ENCODE results near the gene TMEM247.

TMEM247 gene

GRCh38 chr2:46479265-46479664 is at the start of gene TMEM247:
TSS of gene TMEM247 (plus strand) at chr2:46479565.
- DNase-seq: no peak

DNA sequence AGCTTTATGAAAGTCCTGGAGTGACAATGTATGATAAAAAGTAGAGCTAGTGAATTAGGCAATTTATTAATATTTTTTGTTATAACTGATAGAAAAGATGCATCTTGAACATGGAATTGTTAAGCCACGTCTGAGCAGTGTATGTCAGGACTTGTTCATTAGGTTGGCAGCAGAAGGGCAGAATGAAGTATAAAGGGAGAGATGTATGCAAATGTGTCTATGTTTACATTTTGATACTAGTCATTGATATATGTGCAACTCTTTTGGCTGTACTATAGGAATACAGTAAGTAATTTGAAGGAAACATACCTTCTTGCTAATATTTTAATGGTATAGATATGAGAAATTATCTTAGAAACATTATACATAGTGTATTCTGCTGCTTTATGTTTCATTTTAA is 49.0 kb upstream of the TMEM247 start:
- no peak for DNase-seq

- DNase-seq: no peak
These were observed 48.4 kb upstream of the TMEM247 start for GRCh38 chr2:46430992-46431391.

DNA sequence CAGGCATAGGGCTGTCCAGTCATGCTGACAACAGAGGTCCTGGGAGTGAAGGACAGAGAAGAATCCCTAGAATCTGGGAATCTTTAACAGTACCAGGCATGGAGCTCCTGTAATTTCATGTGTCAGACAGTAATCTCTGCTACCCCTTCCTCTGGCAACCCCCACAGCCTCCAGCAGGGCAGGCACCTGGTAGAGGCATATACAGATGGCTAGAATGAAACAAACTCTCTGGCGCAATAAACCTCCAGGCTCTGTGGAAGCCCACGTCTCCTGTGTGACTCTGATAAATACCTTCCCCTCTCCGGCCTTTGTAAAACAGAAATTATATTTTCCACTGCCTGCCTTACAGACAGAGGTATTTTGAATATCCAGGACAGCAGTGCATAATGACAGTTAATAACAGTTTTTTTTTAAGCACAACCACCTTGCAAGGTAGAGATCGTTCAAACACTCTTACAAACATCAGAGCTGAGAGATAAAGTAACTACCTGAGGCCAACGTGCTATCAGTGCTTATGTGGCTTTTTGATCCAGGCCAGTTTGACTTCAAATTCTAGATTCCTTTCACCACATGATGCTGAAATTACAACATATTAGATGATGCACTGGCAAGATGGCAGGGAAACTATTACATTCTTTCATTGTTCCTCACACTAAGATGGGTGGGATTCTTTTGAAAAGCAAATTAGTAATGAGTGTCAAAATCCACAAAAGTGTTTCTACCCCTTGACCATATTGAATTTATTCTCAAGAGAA is 47.7 kb upstream of the TMEM247 start:
- no peak for DNase-seq

GRCh38 chr2:46434851-46435273 is 44.5 kb upstream of the TMEM247 start:
- no peak for DNase-seq

DNA sequence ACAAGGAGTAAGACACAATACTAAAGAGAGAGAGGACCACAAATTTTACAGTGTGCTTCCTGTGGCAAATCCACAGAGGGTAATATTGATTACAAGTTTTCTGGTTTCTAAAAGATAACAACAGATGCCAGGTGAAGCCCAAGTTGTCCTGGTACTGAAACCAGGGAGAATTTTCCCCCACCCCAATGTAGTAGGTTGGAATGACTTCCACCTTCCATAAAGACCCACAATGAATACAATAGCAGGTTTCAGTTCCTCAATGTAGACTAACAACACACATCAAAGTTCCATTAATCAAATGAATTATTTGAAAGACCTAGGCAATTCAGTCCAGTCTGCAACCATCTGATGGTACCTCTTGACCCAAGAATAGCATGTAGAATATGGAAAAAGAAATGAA is 44.0 kb upstream of the TMEM247 start:
- no peak for DNase-seq

GRCh38 chr2:46435796-46436360 is 43.5 kb upstream of the TMEM247 start:
- no peak for DNase-seq

GRCh38 chr2:46436800-46437199 is 42.6 kb upstream of the TMEM247 start:
- no peak for DNase-seq

DNA sequence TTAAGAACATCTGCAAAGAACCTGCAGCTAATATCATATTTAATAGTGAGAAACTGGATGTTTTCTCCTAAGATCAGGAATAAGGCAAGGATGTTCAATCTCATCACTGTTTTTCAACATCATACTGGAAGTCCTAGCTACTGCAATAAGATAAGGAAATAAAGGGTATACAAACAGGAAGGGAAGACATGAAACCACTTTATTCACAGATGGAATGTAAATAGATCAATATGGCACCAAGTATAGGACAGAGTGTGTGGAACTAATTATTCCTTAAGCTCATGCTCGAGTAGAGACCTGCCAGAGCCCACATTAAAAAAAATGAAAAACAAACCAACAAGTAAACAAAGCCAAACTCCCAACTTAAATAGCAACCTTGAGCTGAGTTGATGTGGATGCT is 41.3 kb upstream of the TMEM247 start:
- DNase-seq: no peak

DNA sequence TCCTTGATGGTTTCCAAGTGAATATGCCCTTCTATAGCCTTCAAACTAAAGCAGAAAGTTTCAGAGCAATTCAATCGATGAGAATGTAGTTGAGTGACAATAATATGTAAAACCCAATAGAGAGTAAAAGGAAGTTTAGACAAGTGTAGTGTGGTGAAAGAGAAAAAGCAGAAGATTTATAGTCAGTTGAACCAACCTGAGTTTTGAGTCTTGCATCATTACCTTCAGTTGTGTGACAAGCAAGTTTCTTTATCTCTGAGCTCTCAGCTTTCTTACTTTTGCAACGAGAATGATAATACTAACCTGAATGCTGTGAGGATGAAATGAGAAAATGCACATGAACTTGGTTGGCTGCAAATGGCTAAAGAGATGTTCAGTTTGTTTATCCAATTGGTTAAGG is 40.6 kb upstream of the TMEM247 start:
- no peak for DNase-seq

- DNase-seq: no peak
These were observed 39.8 kb upstream of the TMEM247 start for GRCh38 chr2:46439582-46439981.

DNA sequence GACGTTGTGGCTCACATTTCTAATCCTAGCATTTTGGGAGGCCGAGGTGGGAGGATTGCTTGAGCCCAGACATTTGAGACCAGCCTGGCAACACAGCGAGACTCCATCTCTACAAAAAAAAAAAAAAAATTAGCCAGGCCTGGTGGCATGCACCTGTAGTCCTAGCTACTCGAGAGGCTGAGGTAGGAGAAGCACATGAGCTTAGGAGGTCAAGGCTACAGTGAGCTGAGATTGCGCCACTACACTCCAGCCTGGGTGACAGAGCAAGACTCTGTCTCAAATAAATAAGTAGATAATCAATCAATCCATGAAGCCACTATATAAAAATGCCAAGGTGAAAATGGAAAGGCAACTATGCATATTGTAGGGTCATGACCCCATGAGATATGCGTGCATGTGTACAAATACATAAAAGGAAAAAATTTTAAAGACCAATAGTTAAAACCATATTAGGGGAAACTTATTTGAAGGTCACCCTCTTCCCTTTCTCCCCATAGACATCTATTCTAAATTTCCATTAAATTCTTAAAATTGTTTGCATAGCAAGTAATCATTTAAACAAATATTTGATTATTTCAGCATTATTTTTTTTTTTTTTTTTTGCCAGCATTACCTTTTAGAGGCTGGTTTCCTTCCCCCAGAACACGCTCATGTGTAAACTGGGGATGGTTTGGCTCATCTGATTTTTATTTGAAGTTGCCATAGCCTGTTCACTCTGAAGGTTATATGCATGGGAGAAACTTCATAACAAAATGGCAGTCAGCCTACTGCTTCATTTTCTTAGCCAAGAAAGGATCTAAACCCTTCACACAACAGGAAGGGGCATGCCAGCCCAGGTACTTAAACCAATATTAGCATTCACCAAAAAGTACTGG is 37.3 kb upstream of the TMEM247 start:
- DNase-seq: no peak

GRCh38 chr2:46444732-46445131 is 34.6 kb upstream of the TMEM247 start:
- DNase-seq: no peak

GRCh38 chr2:46445556-46445955 is 33.8 kb upstream of the TMEM247 start:
- DNase-seq: no peak

DNA sequence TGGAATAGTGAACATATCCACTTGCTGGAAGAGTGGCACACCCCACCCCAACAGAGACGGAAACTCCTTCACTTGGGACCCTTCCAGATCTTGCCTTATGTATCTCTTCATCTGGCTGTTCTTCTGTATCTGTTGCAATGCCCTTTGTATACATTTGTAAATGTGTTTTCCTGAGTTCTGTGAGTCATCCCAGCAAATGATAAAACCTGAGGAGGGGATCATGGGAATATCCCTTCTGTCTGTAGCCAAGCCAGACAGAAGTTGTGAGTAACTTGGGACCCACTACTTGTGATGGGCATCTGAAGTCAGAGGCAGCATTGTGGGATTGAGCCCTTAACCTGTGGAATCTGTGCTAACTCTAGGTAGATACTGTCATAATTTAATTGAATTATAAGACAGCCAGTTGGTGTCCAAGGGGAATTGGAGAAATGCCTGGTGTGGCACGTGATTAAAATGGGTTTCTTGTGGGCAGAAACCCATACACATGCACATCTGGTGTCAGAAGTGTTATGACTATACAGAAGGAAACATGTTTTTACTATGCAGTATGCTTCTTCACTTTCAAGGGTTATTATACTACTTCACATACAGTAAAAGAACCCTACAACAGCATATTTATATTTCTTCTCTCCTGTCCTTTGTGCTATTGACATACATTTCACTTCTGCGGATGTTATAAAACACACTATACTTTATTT is 32.3 kb upstream of the TMEM247 start:
- DNase-seq: no peak

DNA sequence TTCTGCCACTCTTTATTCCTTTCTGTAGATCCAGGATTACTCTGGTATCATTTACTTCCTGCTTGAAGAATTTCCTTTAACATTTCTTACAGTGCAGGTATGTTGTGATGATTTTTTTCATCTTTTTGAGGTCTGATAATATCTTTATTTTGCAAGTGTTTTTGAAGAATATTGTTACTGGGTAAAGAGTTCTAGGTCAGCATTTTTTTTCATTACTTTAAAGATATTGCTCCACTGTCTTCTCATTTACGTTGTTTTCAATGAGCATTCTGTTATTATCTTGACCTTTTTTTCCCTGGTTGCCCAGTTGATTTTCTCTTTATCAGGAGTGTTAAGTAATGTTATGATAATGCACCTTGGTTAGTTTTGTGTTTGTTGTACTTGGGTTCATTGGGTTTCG is 31.7 kb upstream of the TMEM247 start:
- no peak for DNase-seq

DNA sequence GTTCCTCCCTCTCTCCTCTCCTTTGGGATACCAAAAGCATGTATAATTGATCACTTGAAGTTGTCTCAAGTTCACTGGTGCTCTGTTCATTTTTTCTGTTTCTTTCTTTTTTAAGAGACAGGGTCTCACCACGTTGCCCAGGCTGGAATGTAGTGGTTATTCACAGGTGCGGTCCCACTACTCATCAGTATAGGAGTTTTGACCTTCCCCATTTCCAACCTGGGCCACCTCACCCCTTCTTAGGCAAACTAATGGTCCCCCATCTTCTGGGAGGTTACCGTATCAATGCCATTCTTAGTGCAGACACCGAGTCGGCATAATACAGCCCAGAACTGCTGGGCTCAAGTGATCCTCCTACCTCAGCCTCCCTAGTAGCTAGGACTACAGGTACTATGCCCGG is 31.3 kb upstream of the TMEM247 start:
- no peak for DNase-seq

DNA sequence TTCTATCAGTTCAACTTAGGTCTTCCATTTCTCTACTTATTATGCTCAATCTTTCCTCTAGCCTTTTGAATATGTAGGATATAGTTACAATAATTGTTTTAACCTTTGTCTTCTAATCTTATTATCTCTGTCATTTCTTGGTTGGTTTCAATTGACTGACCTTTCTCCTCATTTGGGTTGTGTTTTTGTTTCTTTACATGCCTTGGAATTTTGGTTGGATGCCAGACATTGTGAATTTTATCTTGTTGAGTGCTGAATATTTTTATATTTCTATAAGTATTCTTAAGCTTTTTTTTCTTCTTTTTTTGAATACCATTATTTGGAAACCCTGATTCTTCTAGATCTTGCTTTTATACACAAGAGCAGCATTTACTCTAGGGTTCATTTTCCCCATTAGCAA is 30.7 kb upstream of the TMEM247 start:
- no peak for DNase-seq

DNA sequence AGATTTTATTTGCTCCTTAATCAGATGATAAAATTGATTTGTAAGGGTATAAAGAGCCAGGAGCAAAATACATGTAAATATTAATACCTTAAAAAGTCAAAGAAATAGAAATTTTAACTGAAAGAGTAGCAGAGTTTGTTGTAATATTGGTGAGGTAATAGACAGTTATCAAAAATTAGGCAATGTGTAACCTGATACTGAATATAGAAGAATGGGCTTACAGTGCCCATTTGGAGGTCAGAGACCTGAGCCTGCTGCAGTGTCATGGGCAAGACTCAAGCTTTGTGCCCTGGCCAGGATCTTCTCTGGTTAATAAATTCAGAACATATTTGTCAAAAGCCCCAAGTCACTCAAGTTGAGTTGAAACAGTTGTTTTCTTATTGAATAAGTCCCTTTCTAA is 29.7 kb upstream of the TMEM247 start:
- no peak for DNase-seq

DNA sequence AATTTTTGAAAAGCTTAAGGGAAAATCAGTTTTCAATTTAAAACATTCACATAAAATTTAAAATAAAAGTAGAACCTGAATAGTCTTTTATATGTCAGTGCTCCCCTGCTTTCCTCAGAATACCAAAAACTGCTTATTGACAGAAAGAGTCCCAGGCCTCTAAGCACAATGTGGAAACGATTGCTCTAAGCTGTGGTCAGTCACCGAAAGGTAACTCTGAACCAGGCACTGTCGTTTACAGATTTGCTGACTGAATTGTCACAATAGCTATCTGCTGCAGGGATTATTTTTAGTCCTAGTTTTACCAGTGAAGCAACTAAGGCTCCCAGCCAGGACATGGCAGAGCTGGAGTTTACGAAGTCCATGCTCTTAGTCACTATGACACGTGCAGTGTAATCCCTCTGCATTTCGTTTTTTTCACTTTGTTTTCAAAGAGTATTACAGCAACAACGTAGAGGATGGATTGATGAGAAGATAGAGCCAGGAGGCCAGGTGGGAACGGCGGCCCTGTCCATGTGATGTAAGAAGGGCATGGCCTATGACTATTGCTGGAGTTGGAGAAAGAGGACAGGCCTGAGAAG is 28.1 kb upstream of the TMEM247 start:
- DNase-seq: no peak

DNA sequence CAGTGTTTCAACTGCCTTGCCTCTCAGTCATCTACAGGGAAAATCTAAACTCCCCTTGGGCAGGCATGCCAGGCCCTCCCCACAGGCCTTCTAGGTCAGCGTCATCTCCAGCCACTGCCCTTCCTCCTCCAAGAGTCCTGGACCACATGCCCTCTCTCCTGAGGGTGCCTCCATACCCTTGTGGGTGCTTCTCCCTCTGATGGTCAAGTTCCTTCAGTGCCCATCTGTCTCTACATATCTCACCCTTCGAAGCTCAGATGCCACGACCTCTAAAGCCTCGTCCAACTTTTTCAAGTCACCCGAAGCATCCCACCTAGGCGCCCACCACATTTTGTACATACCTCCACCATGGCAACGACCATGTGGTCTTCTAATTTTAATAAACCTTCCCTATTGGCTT is 22.6 kb upstream of the TMEM247 start:
- DNase-seq: no peak

GRCh38 chr2:46458763-46459500 is 20.4 kb upstream of the TMEM247 start:
- no peak for DNase-seq

Data from activated CD4-positive, CD25-positive, alpha-beta regulatory T cell (primary cell).